GM12872 (cell line): ENCODE results near the gene VSIG8.

Experiments used
- TF ChIP-seq, protein P1 (sequence below): IDR thresholded peaks from 3 replicates; pipeline ENCODE4 v1.5.1; 2011; ENCODE audit warnings: low read depth, mild to moderate bottlenecking, low read length, moderate library complexity; ENCODE audit not compliant: insufficient read depth

VSIG8 gene

DNA sequence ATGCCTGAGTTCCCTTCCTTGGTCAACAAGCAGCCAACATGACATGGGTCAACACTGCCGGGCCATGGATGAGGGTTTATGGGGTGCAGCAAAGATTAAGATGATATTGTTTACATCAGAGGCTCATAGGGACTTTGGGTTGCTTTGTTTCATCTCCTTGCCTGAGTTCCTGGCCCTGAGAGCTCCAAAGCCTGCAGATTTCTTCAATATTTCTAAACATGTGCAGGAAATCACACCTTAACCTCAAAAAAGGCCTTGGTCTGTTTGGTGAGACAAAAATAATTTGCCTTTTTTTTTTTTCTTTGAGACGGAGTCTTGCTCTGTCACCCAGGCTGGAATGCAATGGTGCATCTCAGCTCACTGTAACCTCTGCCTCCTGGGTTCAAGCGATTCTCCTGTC, 34.9 kb downstream of the VSIG8 start:
- TF ChIP-seq, protein P1, sequence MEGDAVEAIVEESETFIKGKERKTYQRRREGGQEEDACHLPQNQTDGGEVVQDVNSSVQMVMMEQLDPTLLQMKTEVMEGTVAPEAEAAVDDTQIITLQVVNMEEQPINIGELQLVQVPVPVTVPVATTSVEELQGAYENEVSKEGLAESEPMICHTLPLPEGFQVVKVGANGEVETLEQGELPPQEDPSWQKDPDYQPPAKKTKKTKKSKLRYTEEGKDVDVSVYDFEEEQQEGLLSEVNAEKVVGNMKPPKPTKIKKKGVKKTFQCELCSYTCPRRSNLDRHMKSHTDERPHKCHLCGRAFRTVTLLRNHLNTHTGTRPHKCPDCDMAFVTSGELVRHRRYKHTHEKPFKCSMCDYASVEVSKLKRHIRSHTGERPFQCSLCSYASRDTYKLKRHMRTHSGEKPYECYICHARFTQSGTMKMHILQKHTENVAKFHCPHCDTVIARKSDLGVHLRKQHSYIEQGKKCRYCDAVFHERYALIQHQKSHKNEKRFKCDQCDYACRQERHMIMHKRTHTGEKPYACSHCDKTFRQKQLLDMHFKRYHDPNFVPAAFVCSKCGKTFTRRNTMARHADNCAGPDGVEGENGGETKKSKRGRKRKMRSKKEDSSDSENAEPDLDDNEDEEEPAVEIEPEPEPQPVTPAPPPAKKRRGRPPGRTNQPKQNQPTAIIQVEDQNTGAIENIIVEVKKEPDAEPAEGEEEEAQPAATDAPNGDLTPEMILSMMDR, result no peak

DNA sequence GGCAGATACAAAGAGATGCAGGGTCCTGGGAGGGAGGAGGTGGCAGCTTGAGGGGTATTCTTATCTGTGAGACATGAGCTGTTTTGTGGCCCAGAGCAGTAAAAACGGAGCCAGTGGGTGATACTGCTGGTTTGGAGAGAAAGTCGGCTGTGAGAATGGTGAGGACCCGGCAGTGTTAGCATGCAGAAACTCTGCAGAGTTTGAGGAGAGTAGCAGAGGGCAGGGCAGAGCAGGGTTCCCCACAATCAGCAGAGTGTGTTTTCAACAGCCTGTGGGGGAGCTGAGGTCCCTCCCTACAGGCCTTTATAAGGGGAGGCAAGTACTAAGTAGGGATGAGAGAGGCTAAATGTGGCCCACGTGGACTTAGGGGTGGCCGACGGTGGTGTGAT, 35.4 kb downstream of the VSIG8 start:
- TF ChIP-seq, protein P1, result no peak

DNA sequence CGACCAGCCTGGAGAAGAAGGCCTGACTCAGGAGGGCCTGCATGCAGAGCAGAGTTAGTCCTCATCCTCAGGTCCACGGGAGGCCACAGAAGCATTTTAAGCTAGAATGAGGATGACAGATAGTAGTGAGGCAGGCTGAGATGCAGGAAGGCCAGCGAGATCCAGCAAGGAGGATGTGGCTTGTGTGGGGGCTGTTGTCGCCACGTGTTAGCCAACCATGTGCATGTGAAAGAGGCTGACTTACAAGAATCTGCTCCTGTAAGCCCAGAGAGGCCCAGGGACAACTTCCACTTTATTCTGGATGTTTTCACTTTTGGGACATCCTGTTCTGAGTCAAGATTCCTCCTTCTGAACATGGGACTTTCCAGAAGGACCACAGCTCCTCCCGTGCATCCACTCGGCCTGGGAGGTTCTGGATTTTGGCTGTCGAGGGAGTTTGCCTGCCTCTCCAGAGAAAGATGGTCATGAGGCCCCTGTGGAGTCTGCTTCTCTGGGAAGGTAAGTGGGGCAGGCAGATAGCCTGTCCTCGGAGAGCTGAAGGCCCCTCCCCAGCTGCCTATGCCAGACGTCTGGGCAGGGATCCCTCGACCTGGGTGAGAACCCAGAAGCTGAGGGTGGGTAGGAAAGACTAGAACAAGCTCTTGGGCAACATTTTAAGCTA, 35.9 kb downstream of the VSIG8 start, which contains the start of gene SLAMF8:
TSS of gene SLAMF8 (plus strand) at position 433 of the 661 bp plus-strand sequence. CDS start at position 459, 26 bp downstream.
- TF ChIP-seq, protein P1, result no peak

DNA sequence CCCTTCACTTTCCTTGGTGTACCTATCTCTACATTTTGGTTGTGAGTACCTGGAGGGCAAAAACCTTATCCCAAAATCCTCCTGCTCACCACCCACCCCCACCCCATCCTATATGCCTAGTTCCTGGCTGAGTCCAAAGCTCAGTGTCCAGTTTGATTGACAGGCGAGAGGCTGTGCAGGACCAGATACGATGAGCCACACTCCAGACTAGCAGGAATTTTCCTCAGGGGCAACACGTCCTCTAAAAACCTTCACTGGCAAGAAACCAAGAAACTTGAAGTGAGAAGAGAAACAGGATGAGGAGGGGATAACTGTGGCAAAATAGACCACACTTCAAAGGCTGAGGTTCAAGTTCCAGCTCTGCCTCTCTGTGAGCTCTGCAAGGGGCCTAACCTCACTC, 36.9 kb downstream of the VSIG8 start:
- TF ChIP-seq, protein P1, result no peak

DNA sequence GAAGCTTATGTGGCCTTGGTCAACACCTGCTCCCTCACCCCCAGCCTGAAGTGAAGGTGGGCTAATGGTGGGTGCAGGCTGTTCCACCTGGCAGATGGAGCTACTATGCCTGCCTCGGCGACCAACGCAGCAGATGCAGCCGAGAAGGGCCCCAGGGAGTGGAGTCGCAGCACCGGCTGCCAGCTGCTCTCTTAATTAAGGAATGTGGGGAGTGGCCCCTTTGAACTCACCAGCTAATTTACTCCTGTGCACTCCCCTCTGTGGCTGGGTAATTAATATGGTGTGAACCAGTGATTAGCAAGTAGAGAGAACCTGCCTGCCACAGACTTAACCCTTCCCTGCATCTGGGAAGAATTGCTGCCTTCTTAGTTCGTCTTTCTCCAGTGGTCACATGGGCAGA, 39.1 kb downstream of the VSIG8 start:
- TF ChIP-seq, protein P1, result no peak

DNA sequence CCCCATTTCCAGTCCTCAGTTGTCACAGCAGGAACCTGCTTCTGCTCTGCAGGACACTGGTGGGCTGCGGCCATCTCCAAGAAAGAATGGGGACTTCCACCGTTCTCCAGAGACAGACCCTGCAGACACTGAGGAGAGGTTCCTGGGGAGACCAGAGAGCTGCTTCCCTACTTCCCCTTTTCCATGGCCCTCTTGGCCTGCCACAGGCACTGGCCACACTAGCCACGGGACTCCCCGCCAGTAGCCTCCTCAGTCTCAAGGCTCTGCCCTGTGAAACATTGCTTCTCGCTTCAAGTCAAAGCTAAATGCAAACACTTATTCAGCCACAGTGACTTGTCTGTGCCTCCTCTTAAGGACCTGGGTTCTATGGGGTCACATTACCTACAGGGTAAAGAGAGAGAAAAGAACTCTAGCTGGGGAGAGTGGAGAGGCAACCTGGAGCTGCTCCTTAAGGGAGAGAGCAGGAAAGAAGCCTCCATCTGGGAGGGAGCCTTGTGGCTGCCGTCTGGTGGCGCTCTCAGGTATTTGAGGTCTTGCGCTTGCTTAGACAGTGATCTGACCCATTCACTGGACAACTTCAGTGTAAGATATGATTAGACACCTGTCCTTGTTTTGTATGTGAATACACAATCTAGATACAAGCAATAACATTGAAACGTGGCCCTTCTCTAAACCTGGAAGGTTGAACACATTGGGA, 41.1 kb downstream of the VSIG8 start:
- TF ChIP-seq, protein P1, result no peak

DNA sequence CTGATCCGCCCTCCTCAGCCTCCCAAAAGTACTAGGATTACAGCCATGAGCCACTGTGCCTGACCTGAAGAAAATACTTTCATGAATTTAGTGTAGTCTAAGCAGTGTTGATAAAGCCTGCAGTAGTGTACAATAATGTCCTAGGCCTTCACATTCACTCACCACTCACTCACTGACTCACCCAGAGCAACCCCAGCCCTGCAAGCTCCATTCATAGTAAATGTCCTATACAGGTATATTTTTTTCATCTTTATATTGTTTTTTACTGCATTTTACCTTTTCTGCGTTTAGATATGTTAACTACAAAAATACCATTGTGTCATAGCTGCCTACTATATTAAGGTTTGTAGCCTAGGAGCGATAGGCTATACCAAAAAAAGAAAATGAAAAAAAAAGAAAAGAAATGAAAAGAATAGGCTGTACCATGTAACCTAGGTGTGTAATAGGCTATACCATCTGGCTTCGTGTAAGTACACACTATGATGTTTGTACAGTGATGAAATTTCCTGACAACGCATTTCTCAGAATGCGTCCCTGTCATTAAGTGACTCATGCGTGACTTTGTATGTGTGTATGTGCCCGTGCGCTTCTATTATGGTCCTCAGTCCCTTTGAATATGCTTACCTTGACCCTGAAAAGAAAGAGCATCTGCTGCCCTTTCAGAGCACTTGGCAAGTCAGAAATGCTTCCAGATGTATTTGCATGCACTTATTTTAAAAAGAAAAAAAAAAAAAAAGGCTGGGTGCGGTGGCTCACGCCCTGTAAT, 45.0 kb downstream of the VSIG8 start:
- TF ChIP-seq, protein P1, result no peak
